Peyer's patch (tissue), 4 donors: ENCODE results near the gene TSR1. TPM values are rescaled to one million over a fixed set of nuclear protein-coding genes. Genes with fewer than 3 reads are reported as not detected.

Source experiments
- DNase-seq, 3 donors: peaks; one replicate each; pipeline ENCODE4 v3.0.0-alpha.2; 2017 to 2019
- H3K27ac ChIP-seq, 4 donors: fragments of 200-600 bp; sonication (generic); one replicate each; pipeline ENCODE4 v1.5.1; 2016 to 2019
- H3K27me3 ChIP-seq, 2 donors: fragments of 200-600 bp; sonication (generic); one replicate each; pipeline ENCODE4 v1.5.1; 2019
- H3K36me3 ChIP-seq, 3 donors: fragments of 200-600 bp; sonication (generic); one replicate each; pipeline ENCODE4 v1.5.1; 2016 to 2019
- H3K4me1 ChIP-seq, 4 donors: fragments of 200-600 bp; sonication (generic); one replicate each; pipeline ENCODE4 v1.5.1; 2016 to 2019
- H3K4me3 ChIP-seq, 4 donors: fragments of 200-600 bp; sonication (generic); 1 replicate in 3 of 4; 2 replicates in 1 of 4; pipeline ENCODE4 v1.5.1; 2016 to 2019; ENCODE audit warnings: mild to moderate bottlenecking in 1 of 4
- H3K9me3 ChIP-seq, 4 donors: fragments of 200-600 bp; sonication (generic); one replicate each; pipeline ENCODE4 v1.5.1; 2016 to 2019; ENCODE audit warnings: mild to moderate bottlenecking in 1 of 4
- POLR2A ChIP-seq, 2 donors: fragments of 450-650 bp; IDR thresholded peaks; one replicate each; pipeline ENCODE4 v1.5.1; 2017; ENCODE audit warnings: antibody characterized with exemption in 2 of 2, mild to moderate bottlenecking in 2 of 2, moderate library complexity in 2 of 2
- total RNA-seq, 4 donors: library from RNA; depleted of rRNA; stranded (reverse); fragments of >200 nt; gene quantifications; one replicate each; pipeline ENCODE4 v1.1.0, GENCODE V29; 2016
- TF ChIP-seq, protein P1 (sequence below), 6 experiments: fragments of 450-650 bp in 4 of 6; fragments of 200-600 bp in 2 of 6; sonication (generic) in 1 of 6; IDR thresholded peaks; one replicate each; pipeline ENCODE4 v1.5.1; 2017 to 2019; ENCODE audit warnings: antibody characterized with exemption in 6 of 6, mild to moderate bottlenecking in 3 of 6, moderate library complexity in 1 of 6

The TSR1 gene
- total RNA-seq, 4 donors from 2014 or later = 5.6 to 87.5 (median 28.6) TPM

DNA sequence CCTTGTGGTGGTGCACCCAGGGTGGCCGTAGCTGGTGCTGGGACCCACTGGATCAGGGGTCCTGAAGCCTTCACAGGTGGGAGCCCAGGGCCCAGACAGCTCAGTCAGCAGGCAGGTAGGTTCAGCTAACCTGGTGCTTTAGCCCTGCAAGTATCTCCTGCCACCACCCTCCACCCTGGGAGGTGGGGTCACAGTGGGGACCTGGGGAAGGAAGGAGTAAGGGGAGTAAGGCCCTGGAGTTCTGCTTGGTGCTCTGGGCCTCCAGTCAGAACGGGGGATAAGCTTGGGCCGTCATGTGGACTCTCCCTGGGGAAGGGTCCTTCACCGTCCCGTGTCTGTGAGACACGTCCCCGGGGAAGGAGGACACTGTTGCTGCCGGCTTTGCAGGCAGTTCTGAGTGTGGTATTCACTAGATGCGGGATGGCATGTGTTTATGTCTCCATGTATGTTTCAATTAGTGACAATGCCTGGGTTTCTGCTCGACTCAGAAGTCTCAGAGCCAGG is 21.7 kb upstream of the TSR1 start:
- DNase-seq = no peak
- Histone ChIP-seq H3K36me3 (peaks cover 0 to 15% (median 0%) of the 10 kb centered on the region in 3 donors), H3K9me3 (no peaks in the 10 kb centered on the region), H3K27ac (no peak overlapping the region), H3K4me1 (peaks cover 0 to 11% (median 0%) of the 10 kb centered on the region in 4 donors), H3K4me3 (no peak overlapping the region), H3K27me3 (no peaks in the 10 kb centered on the region)
- no peak for TF ChIP-seq POLR2A (IDR thresholded peaks at IDR 0.05)
- TF ChIP-seq, protein P1, sequence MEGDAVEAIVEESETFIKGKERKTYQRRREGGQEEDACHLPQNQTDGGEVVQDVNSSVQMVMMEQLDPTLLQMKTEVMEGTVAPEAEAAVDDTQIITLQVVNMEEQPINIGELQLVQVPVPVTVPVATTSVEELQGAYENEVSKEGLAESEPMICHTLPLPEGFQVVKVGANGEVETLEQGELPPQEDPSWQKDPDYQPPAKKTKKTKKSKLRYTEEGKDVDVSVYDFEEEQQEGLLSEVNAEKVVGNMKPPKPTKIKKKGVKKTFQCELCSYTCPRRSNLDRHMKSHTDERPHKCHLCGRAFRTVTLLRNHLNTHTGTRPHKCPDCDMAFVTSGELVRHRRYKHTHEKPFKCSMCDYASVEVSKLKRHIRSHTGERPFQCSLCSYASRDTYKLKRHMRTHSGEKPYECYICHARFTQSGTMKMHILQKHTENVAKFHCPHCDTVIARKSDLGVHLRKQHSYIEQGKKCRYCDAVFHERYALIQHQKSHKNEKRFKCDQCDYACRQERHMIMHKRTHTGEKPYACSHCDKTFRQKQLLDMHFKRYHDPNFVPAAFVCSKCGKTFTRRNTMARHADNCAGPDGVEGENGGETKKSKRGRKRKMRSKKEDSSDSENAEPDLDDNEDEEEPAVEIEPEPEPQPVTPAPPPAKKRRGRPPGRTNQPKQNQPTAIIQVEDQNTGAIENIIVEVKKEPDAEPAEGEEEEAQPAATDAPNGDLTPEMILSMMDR (IDR thresholded peaks at IDR 0.05) = no peak

DNA sequence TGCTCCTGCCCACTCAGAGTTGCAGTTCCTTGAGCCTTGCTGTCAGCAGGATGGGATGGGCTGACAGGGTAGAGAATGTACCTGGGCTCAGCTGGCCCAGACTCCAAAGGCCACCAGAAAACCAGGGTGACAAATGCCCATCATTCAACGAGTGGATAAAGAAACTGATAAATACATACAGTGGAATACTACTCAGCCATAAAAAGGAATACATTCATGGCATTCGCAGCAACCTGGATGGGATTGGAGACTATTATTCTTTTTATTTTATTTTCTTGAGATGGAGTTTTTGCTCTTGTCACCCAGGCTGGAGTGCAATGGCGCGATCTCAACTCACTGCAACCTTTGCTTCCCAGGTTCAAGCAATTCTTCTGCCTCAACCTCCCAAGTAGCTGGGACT is 21.0 kb upstream of the TSR1 start:
- no peak for DNase-seq
- no peaks in the 10 kb centered on the region for H3K9me3 ChIP-seq
- H3K27ac ChIP-seq = no peak overlapping the region
- H3K36me3 ChIP-seq = peaks cover 0 to 8% (median 0%) of the 10 kb centered on the region in 3 donors
- H3K4me1 ChIP-seq = peaks cover 0 to 11% (median 0%) of the 10 kb centered on the region in 4 donors
- no peak for TF ChIP-seq POLR2A (IDR thresholded peaks at IDR 0.05)
- H3K4me3 ChIP-seq = no peak overlapping the region
- H3K27me3 ChIP-seq = no peaks in the 10 kb centered on the region

DNA sequence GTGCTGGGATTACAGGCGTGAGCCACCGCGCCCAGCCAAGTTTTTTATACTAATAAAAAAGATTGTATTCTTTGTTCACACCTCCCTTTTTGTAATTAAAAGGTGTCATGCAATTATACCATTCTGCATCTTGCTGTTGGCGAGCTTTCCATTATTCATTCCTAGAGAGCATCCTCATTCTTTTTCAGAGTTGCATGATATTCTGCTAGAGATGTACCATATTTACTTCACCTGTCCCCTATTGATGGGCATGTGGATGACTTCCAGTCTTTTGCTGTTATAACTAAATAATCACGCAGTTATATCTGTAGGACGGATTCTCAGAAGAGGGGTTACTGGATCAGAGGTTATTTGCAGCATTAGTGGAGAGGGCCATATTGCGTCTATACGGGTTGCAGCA is 18.1 kb upstream of the TSR1 start:
- H3K4me1 ChIP-seq = peaks cover 0 to 5% (median 0%) of the 10 kb centered on the region in 4 donors
- no peak overlapping the region for H3K27ac ChIP-seq
- TF ChIP-seq POLR2A (IDR thresholded peaks at IDR 0.05) = no peak
- TF ChIP-seq, protein P1 (IDR thresholded peaks at IDR 0.05) = no peak
- no peak for DNase-seq
- H3K4me3 ChIP-seq = no peak overlapping the region
- H3K36me3 ChIP-seq = no peaks in the 10 kb centered on the region
- H3K9me3 ChIP-seq = no peaks in the 10 kb centered on the region
- no peaks in the 10 kb centered on the region for H3K27me3 ChIP-seq

DNA sequence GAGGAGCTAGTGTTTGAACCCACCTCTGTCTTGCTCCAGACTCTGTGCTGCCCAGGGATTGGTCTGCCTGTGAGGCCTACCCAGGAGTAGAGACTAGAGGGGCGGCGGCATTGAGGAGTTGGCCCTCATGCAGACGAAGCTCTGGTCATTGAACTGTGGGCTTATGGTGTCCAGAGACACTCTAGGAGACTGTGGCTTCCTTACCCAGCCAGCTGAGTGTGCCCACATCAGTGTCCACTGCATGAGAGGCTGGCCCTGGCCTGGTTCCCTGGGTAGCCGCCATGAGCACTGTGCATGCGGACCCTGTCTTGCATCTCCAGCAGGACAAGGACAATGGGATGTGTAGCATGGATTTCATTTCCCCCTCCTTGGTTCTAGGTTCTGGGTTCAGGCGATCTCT is 15.0 kb upstream of the TSR1 start:
- peaks cover 0 to 4% (median 0%) of the 10 kb centered on the region in 3 donors for H3K36me3 ChIP-seq

DNA sequence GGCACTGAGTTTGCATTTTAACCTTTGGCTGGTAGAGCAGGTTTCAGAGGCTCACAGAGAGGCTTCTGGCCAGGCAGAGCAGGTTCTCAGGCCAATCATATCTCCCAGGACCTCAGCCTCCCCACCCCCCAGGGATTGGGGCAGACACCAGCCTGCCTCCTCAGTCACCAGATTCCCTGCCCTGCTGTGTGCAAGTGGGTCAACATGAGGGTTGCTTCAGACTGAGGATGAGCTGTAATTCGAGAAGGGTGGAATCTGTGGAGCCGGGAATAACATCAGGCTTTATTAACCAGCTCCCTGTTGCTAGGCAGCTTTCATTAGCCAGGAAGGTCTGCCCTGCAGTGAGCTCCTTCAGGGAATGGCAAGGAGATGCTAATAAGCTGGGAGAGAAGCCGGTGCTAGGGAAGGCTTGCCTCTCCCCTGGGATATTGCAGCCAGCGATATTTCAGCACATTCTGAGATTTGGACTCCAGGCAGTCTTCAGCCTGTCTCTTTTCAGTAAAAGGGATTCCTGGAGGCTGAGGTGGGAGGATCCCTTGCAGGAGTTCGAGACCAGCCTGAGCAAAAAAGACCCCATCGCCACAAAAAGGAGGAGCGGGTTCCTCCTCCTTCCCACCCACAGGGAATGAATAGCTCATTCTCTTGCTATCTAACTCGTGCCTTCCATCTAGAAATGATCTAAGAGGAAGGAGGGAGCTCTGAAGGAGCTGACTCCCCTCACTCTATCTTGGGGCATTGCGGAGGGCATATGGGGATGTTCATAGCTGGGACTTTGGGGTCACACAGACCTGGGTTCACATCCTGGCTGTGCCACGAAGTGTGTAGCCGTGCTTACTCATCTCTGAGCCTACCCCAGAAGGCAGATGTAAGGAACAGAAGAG is 11.8 kb upstream of the TSR1 start:
- peak overlapping the region in 1 of 4 donors; percentile 46 for H3K27ac ChIP-seq
- DNase-seq = peak in 2 of 3 donors; percentile 61 to 67

More for the DNA sequence above, 15.0 kb upstream of the TSR1 start:
- H3K4me3 ChIP-seq = no peak overlapping the region
- no peak for DNase-seq
- no peak overlapping the region for H3K27ac ChIP-seq
- no peak for TF ChIP-seq POLR2A (IDR thresholded peaks at IDR 0.05)
- TF ChIP-seq, protein P1 (IDR thresholded peaks at IDR 0.05) = no peak
- H3K27me3 ChIP-seq = no peaks in the 10 kb centered on the region
- H3K9me3 ChIP-seq = no peaks in the 10 kb centered on the region
- peaks cover 0 to 10% (median 0%) of the 10 kb centered on the region in 4 donors for H3K4me1 ChIP-seq

More for the DNA sequence above, 11.8 kb upstream of the TSR1 start:
- TF ChIP-seq POLR2A (IDR thresholded peaks at IDR 0.05) = peak in 1 of 2 donors; percentile 18
- TF ChIP-seq, protein P1 (IDR thresholded peaks at IDR 0.05) = no peak
- Histone ChIP-seq H3K36me3 (peaks cover 0 to 17% (median 0%) of the 10 kb centered on the region in 3 donors), H3K4me3 (no peak overlapping the region), H3K4me1 (peaks cover 0 to 16% (median 0%) of the 10 kb centered on the region in 4 donors), H3K9me3 (no peaks in the 10 kb centered on the region), H3K27me3 (no peaks in the 10 kb centered on the region)
